ENCODE measurements around the gene NDUFA12.

Gene NDUFA12

DNA sequence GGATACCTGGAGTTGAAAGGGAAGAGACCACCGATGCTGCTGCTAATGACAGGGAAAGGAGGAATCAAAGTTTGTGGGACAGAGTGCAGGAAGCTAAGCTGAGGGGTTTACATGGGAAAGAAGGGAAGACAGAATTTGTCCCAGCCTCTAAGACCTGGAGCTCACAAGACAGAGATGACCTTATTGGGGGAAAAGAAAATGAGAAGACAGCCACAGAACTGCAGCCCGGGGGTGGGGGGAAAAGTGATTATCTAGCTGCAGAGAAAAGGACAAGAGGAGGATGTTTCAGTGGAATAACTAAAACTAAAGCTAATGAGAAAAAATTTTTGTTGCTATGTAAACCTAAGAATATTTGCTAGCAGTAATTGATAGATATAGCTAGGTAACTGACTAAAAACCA, 30.7 kb downstream of the NDUFA12 start:
- no peak overlapping the region for H3K4me3 ChIP-seq (ENCODE audit: low read length in 2 of 2)
- no peaks in the 10 kb centered on the region for H3K4me1 ChIP-seq (ENCODE audit: control insufficient read depth in 2 of 2, insufficient read depth in 1 of 2, low read depth in 1 of 2, low read length in 2 of 2)
- DNase-seq (ENCODE audit: low spot score): no peak
- peaks cover 0 to 3% of the 10 kb centered on the region in 2 donors for H3K9me3 ChIP-seq (replicated peaks in 1 of 2; ENCODE audit: control insufficient read depth in 2 of 2, insufficient read depth in 1 of 2, low read depth in 1 of 2, low read length in 2 of 2)
- no peak overlapping the region for H3K4me2 ChIP-seq (ENCODE audit: insufficient read depth, low read length, poor library complexity, severe bottlenecking)
- no peak overlapping the region for H4K8ac ChIP-seq (ENCODE audit: low read depth, low read length)
- H2BK12ac ChIP-seq (ENCODE audit: low read length): no peak overlapping the region
- no peak overlapping the region for H3K18ac ChIP-seq (ENCODE audit: low read length)
- no peak overlapping the region for H3K14ac ChIP-seq (ENCODE audit: low read length)
- no peak overlapping the region for H2AK5ac ChIP-seq (ENCODE audit: low read depth, low read length)
- no peak overlapping the region for H2BK5ac ChIP-seq (ENCODE audit: low read length)
- H3K27ac ChIP-seq (replicated peaks; ENCODE audit: low read length): no peak overlapping the region
- H2AFZ ChIP-seq (ENCODE audit: low read length): no peak overlapping the region
- H3K9ac ChIP-seq (ENCODE audit: low read depth, low read length, poor library complexity): no peak overlapping the region
- H3K79me1 ChIP-seq (ENCODE audit: low read depth, low read length): no peaks in the 10 kb centered on the region
- WGBS, 2 donors (ENCODE audit: extremely low coverage in 2 of 2, insufficient read length in 2 of 2, insufficient replicate concordance in 1 of 2): no CpG with 5 or more reads among the region's 2 CpGs
- no peak overlapping the region for H3K4ac ChIP-seq (ENCODE audit: low read length)
- H2BK15ac ChIP-seq (ENCODE audit: low read length): no peak overlapping the region
- H2BK120ac ChIP-seq (ENCODE audit: low read depth, low read length): no peak overlapping the region
- H4K91ac ChIP-seq (ENCODE audit: low read depth, low read length, poor library complexity): no peak overlapping the region
- H3K36me3 ChIP-seq (replicated peaks in 1 of 2; ENCODE audit: control insufficient read depth in 2 of 2, insufficient read depth in 2 of 2, low read length in 2 of 2): peaks cover 7 to 30% of the 10 kb centered on the region in 2 donors
- H3K23ac ChIP-seq (ENCODE audit: low read depth, low read length, poor library complexity): no peak overlapping the region
- no peaks in the 10 kb centered on the region for H3K27me3 ChIP-seq (ENCODE audit: control insufficient read depth in 3 of 3, insufficient read depth in 3 of 3, low read depth in 1 of 3, low read length in 3 of 3)

DNA sequence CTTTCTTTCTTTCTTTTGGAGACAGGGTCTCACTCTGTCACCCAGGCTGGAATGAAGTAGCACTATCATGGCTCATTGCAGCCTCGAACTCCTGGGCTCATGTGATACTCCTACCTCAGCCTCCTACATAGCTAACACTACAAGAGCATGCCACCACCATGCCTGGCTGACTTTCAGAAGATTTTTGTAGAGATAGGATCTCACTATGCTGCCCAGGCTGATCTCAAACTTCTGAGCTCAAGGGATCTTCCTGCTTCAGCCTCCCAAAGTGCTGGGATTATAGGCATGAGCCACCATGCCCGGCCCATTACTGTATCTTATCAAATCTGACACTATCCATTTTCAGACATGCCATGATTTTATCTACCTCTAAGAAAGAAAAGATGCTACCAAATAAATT, 31.6 kb downstream of the NDUFA12 start:
- no peak overlapping the region for H4K8ac ChIP-seq (ENCODE audit: low read depth, low read length)
- H3K14ac ChIP-seq (ENCODE audit: low read length): no peak overlapping the region
- H3K4me3 ChIP-seq (ENCODE audit: low read length in 2 of 2): no peak overlapping the region
- no peak overlapping the region for H2BK120ac ChIP-seq (ENCODE audit: low read depth, low read length)
- no peak overlapping the region for H2BK5ac ChIP-seq (ENCODE audit: low read length)
- no peak overlapping the region for H3K4me2 ChIP-seq (ENCODE audit: insufficient read depth, low read length, poor library complexity, severe bottlenecking)
- H2AFZ ChIP-seq (ENCODE audit: low read length): no peak overlapping the region
- H3K9me3 ChIP-seq (replicated peaks in 1 of 2; ENCODE audit: control insufficient read depth in 2 of 2, insufficient read depth in 1 of 2, low read depth in 1 of 2, low read length in 2 of 2): peaks cover 0 to 3% of the 10 kb centered on the region in 2 donors
- no peak for DNase-seq (ENCODE audit: low spot score)
- no peak overlapping the region for H2AK5ac ChIP-seq (ENCODE audit: low read depth, low read length)
- no peak overlapping the region for H2BK12ac ChIP-seq (ENCODE audit: low read length)
- no peaks in the 10 kb centered on the region for H3K27me3 ChIP-seq (ENCODE audit: control insufficient read depth in 3 of 3, insufficient read depth in 3 of 3, low read depth in 1 of 3, low read length in 3 of 3)
- H3K23ac ChIP-seq (ENCODE audit: low read depth, low read length, poor library complexity): no peak overlapping the region
- H3K18ac ChIP-seq (ENCODE audit: low read length): no peak overlapping the region
- H3K36me3 ChIP-seq (replicated peaks in 1 of 2; ENCODE audit: control insufficient read depth in 2 of 2, insufficient read depth in 2 of 2, low read length in 2 of 2): peaks cover 7 to 28% of the 10 kb centered on the region in 2 donors
- no peaks in the 10 kb centered on the region for H3K79me1 ChIP-seq (ENCODE audit: low read depth, low read length)
- H4K91ac ChIP-seq (ENCODE audit: low read depth, low read length, poor library complexity): no peak overlapping the region
- H3K9ac ChIP-seq (ENCODE audit: low read depth, low read length, poor library complexity): no peak overlapping the region
- no peak overlapping the region for H3K27ac ChIP-seq (replicated peaks; ENCODE audit: low read length)
- H3K4ac ChIP-seq (ENCODE audit: low read length): no peak overlapping the region
- H2BK15ac ChIP-seq (ENCODE audit: low read length): no peak overlapping the region
- H3K4me1 ChIP-seq (ENCODE audit: control insufficient read depth in 2 of 2, insufficient read depth in 1 of 2, low read depth in 1 of 2, low read length in 2 of 2): no peaks in the 10 kb centered on the region
- WGBS, 2 donors (ENCODE audit: extremely low coverage in 2 of 2, insufficient read length in 2 of 2, insufficient replicate concordance in 1 of 2): no CpG with 5 or more reads among the region's 2 CpGs

GRCh38 chr12:94970560-94970959, 32.9 kb downstream of the NDUFA12 start:
- Histone ChIP-seq H3K9me3 (replicated peaks in 1 of 2; ENCODE audit: control insufficient read depth in 2 of 2, insufficient read depth in 1 of 2, low read depth in 1 of 2, low read length in 2 of 2) (peaks cover 0 to 3% of the 10 kb centered on the region in 2 donors), H4K91ac (ENCODE audit: low read depth, low read length, poor library complexity) (no peak overlapping the region), H3K4me3 (ENCODE audit: low read length in 2 of 2) (no peak overlapping the region), H2AK5ac (ENCODE audit: low read depth, low read length) (no peak overlapping the region), H3K36me3 (replicated peaks in 1 of 2; ENCODE audit: control insufficient read depth in 2 of 2, insufficient read depth in 2 of 2, low read length in 2 of 2) (peaks cover 7 to 23% of the 10 kb centered on the region in 2 donors), H2BK12ac (ENCODE audit: low read length) (no peak overlapping the region), H3K18ac (ENCODE audit: low read length) (no peak overlapping the region), H3K79me1 (ENCODE audit: low read depth, low read length) (no peaks in the 10 kb centered on the region), H3K27me3 (ENCODE audit: control insufficient read depth in 3 of 3, insufficient read depth in 3 of 3, low read depth in 1 of 3, low read length in 3 of 3) (no peaks in the 10 kb centered on the region), H4K8ac (ENCODE audit: low read depth, low read length) (no peak overlapping the region), H2BK15ac (ENCODE audit: low read length) (no peak overlapping the region), H3K23ac (ENCODE audit: low read depth, low read length, poor library complexity) (no peak overlapping the region), H3K4me1 (ENCODE audit: control insufficient read depth in 2 of 2, insufficient read depth in 1 of 2, low read depth in 1 of 2, low read length in 2 of 2) (no peaks in the 10 kb centered on the region), H3K4me2 (ENCODE audit: insufficient read depth, low read length, poor library complexity, severe bottlenecking) (no peak overlapping the region), H2AFZ (ENCODE audit: low read length) (no peak overlapping the region), H3K27ac (replicated peaks; ENCODE audit: low read length) (no peak overlapping the region), H2BK120ac (ENCODE audit: low read depth, low read length) (no peak overlapping the region), H3K14ac (ENCODE audit: low read length) (no peak overlapping the region), H3K4ac (ENCODE audit: low read length) (no peak overlapping the region), H3K9ac (ENCODE audit: low read depth, low read length, poor library complexity) (no peak overlapping the region), H2BK5ac (ENCODE audit: low read length) (no peak overlapping the region)
- DNase-seq (ENCODE audit: low spot score): no peak
- no CpG with 5 or more reads among the region's 1 CpG for WGBS, 2 donors (ENCODE audit: extremely low coverage in 2 of 2, insufficient read length in 2 of 2, insufficient replicate concordance in 1 of 2)

DNA sequence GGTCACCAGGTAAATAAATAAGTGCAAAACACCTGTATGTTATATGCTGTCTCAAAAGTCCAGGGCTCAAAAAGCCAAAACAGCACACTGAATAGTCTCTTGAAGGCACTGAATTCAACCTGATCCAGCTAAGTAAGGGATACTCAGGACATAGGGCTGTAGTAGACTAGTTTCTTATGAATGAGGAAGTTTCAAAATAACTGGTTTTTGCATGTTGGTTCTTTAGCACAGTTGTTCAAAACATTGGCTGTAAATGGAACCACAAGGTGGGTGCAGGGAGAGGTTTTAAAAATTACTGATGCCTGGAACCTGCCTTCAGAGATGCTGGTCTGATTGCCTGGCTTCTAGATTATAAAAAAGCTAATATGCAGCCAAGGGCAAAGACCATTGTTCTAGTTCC, 34.1 kb downstream of the NDUFA12 start:
- H2AFZ ChIP-seq (ENCODE audit: low read length): no peak overlapping the region
- H3K9me3 ChIP-seq (replicated peaks in 1 of 2; ENCODE audit: control insufficient read depth in 2 of 2, insufficient read depth in 1 of 2, low read depth in 1 of 2, low read length in 2 of 2): peaks cover 0 to 3% of the 10 kb centered on the region in 2 donors
- H3K4me3 ChIP-seq (ENCODE audit: low read length in 2 of 2): no peak overlapping the region
- H4K91ac ChIP-seq (ENCODE audit: low read depth, low read length, poor library complexity): no peak overlapping the region
- H3K14ac ChIP-seq (ENCODE audit: low read length): no peak overlapping the region
- no peak overlapping the region for H3K4ac ChIP-seq (ENCODE audit: low read length)
- no peak overlapping the region for H3K18ac ChIP-seq (ENCODE audit: low read length)
- H3K79me1 ChIP-seq (ENCODE audit: low read depth, low read length): no peaks in the 10 kb centered on the region
- no peak overlapping the region for H2BK5ac ChIP-seq (ENCODE audit: low read length)
- H3K9ac ChIP-seq (ENCODE audit: low read depth, low read length, poor library complexity): no peak overlapping the region
- H2AK5ac ChIP-seq (ENCODE audit: low read depth, low read length): no peak overlapping the region
- no peak overlapping the region for H4K8ac ChIP-seq (ENCODE audit: low read depth, low read length)
- H3K4me1 ChIP-seq (ENCODE audit: control insufficient read depth in 2 of 2, insufficient read depth in 1 of 2, low read depth in 1 of 2, low read length in 2 of 2): no peaks in the 10 kb centered on the region
- no peak overlapping the region for H3K23ac ChIP-seq (ENCODE audit: low read depth, low read length, poor library complexity)
- no peak for DNase-seq (ENCODE audit: low spot score)
- H3K27me3 ChIP-seq (ENCODE audit: control insufficient read depth in 3 of 3, insufficient read depth in 3 of 3, low read depth in 1 of 3, low read length in 3 of 3): no peaks in the 10 kb centered on the region
- H2BK15ac ChIP-seq (ENCODE audit: low read length): no peak overlapping the region
- H3K36me3 ChIP-seq (replicated peaks in 1 of 2; ENCODE audit: control insufficient read depth in 2 of 2, insufficient read depth in 2 of 2, low read length in 2 of 2): peaks cover 7 to 23% of the 10 kb centered on the region in 2 donors
- H3K4me2 ChIP-seq (ENCODE audit: insufficient read depth, low read length, poor library complexity, severe bottlenecking): no peak overlapping the region
- H3K27ac ChIP-seq (replicated peaks; ENCODE audit: low read length): no peak overlapping the region
- no peak overlapping the region for H2BK12ac ChIP-seq (ENCODE audit: low read length)
- no peak overlapping the region for H2BK120ac ChIP-seq (ENCODE audit: low read depth, low read length)

All from neuronal stem cell (in vitro differentiated cells).